SU-DHL-6 (cell line): ENCODE data around the gene ZNF786.

ENCODE experiments used
- CTCF ChIP-seq: fragments of 200-600 bp; sonication (generic); IDR thresholded peaks from one replicate; pipeline ENCODE4 v1.5.1; 2017; ENCODE audit warnings: antibody characterized with exemption, mild to moderate bottlenecking, low read length, moderate library complexity; ENCODE audit not compliant: insufficient read depth, poor library complexity, severe bottlenecking
- EZH2phosphoT487 ChIP-seq: fragments of 200-600 bp; sonication (generic), shearing (Covaris generic); conservative IDR thresholded peaks from 2 replicates; pipeline ENCODE4 v1.6.1; 2018; ENCODE audit warnings: mild to moderate bottlenecking, antibody characterized with exemption, low read length, moderate library complexity, mixed read lengths

DNA sequence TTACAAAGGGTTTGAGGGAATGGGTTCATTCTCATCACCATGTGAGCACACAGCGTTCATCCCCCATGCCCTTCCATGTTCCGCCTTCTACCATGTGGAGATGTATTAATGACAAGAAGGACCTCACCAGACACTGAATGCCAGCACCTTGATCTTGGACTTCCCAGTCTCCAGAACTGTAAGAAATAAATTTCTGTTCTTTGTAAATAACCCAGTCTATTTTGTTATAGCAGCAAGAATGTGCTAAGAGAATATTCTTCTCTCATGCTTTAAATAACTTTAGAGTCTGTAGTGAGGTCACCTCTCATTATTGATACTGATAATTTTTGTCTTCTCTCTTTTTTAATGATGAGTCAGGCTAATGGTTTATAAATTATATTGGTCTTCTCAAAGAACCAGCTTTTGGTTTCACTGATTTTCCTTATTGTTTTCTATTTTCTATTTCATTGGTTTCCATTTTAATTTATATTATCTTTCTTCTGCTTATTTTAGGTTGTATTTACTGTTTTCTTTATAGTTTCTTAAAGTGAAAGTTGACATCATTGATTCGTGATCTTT, 59.1 kb downstream of the ZNF786 start:
- TF ChIP-seq CTCF (no peak), EZH2phosphoT487 (no peak)
